ENCODE measurements around the gene C16orf92. TPM values are rescaled to one million over a fixed set of nuclear protein-coding genes. Genes with fewer than 3 reads are reported as not detected.

The C16orf92 gene
- total and polyA plus RNA-seq, 5 donors = not detected

GRCh38 chr16:30052671-30053372 is 29.8 kb downstream of the C16orf92 start:
- WGBS = 5% methylated on average over 58 of the region's 58 CpGs
- intact Hi-C loops (cut with DNase I) = no loop called here
- no peaks in the 10 kb centered on the region for H3K4me1 ChIP-seq (ENCODE audit: control insufficient read depth, insufficient read depth, low read length)
- peak overlapping the region; percentile 57 for H3K4me3 ChIP-seq (ENCODE audit: low read length)
- no peaks in the 10 kb centered on the region for H3K27me3 ChIP-seq (ENCODE audit: control insufficient read depth, insufficient read depth)
- ATAC-seq (peak; percentile 94), DNase-seq (peak; percentile 95 to 98 (median 98))
- H3K27ac ChIP-seq (ENCODE audit: low read length) = no peak overlapping the region
- H3K9me3 ChIP-seq (ENCODE audit: control insufficient read depth, low read length) = no peaks in the 10 kb centered on the region

GRCh38 chr16:30053376-30054015 is 30.5 kb downstream of the C16orf92 start:
- WGBS = 3% methylated on average over 19 of the region's 19 CpGs
- H3K9me3 ChIP-seq (ENCODE audit: control insufficient read depth, low read length) = no peaks in the 10 kb centered on the region
- no peaks in the 10 kb centered on the region for H3K4me1 ChIP-seq (ENCODE audit: control insufficient read depth, insufficient read depth, low read length)
- DNase-seq (no peak), ATAC-seq (peak; percentile 48 to 68)
- intact Hi-C loops (cut with DNase I) = no loop called here
- H3K27ac ChIP-seq (ENCODE audit: low read length) = no peak overlapping the region
- H3K4me3 ChIP-seq (ENCODE audit: low read length) = peak overlapping the region; percentile 57
- H3K27me3 ChIP-seq (ENCODE audit: control insufficient read depth, insufficient read depth) = no peaks in the 10 kb centered on the region

- Histone ChIP-seq H3K4me3 (ENCODE audit: low read length) (no peak overlapping the region), H3K27me3 (ENCODE audit: control insufficient read depth, insufficient read depth) (no peaks in the 10 kb centered on the region), H3K27ac (ENCODE audit: low read length) (no peak overlapping the region), H3K9me3 (ENCODE audit: control insufficient read depth, low read length) (no peaks in the 10 kb centered on the region), H3K4me1 (ENCODE audit: control insufficient read depth, insufficient read depth, low read length) (no peaks in the 10 kb centered on the region)
- intact Hi-C loops (cut with DNase I) = no loop called here
- 71% methylated on average over 8 of the region's 8 CpGs for WGBS
- DNase-seq (no peak), ATAC-seq (no peak)
These were observed 31.5 kb downstream of the C16orf92 start for GRCh38 chr16:30054451-30054850.

GRCh38 chr16:30054959-30055553 is 32.1 kb downstream of the C16orf92 start:
- Histone ChIP-seq H3K27ac (ENCODE audit: low read length) (no peak overlapping the region), H3K9me3 (ENCODE audit: control insufficient read depth, low read length) (no peaks in the 10 kb centered on the region), H3K27me3 (ENCODE audit: control insufficient read depth, insufficient read depth) (no peaks in the 10 kb centered on the region), H3K4me3 (ENCODE audit: low read length) (no peak overlapping the region), H3K4me1 (ENCODE audit: control insufficient read depth, insufficient read depth, low read length) (no peaks in the 10 kb centered on the region)
- WGBS = 49% methylated on average over 10 of the region's 10 CpGs
- ATAC-seq = no peak
- DNase-seq = peak in 1 of 3 donors; percentile 71
- intact Hi-C loops (cut with DNase I) = no loop called here

GRCh38 chr16:30060346-30060745 is 37.3 kb downstream of the C16orf92 start:
- WGBS = 80% methylated on average over 4 of the region's 4 CpGs
- no peak for ATAC-seq
- Histone ChIP-seq H3K4me3 (ENCODE audit: low read length) (no peak overlapping the region), H3K4me1 (ENCODE audit: control insufficient read depth, insufficient read depth, low read length) (peaks cover 6% of the 10 kb centered on the region), H3K9me3 (ENCODE audit: control insufficient read depth, low read length) (no peaks in the 10 kb centered on the region), H3K27me3 (ENCODE audit: control insufficient read depth, insufficient read depth) (no peaks in the 10 kb centered on the region), H3K27ac (ENCODE audit: low read length) (peak overlapping the region; percentile 18)
- intact Hi-C loops (cut with DNase I) = no loop called here
- DNase-seq = no peak

- ATAC-seq = no peak
- Histone ChIP-seq H3K4me3 (ENCODE audit: low read length) (no peak overlapping the region), H3K27ac (ENCODE audit: low read length) (peak overlapping the region; percentile 31)
These were observed 38.0 kb downstream of the C16orf92 start for GRCh38 chr16:30060836-30061554.

GRCh38 chr16:30063278-30063892 is 40.4 kb downstream of the C16orf92 start:
- WGBS = 48% methylated on average over 12 of the region's 12 CpGs
- no peaks in the 10 kb centered on the region for H3K9me3 ChIP-seq (ENCODE audit: control insufficient read depth, low read length)
- intact Hi-C loops (cut with DNase I) = no loop called here
- DNase-seq = peak in 1 of 3 donors; percentile 14
- H3K27ac ChIP-seq (ENCODE audit: low read length) = peak overlapping the region; percentile 86
- no peak for ATAC-seq
- peak overlapping the region; percentile 82 for H3K4me3 ChIP-seq (ENCODE audit: low read length)
- no peaks in the 10 kb centered on the region for H3K27me3 ChIP-seq (ENCODE audit: control insufficient read depth, insufficient read depth)
- peaks cover 6% of the 10 kb centered on the region for H3K4me1 ChIP-seq (ENCODE audit: control insufficient read depth, insufficient read depth, low read length)

More at GRCh38 chr16:30060836-30061554, 38.0 kb downstream of the C16orf92 start:
- intact Hi-C loops (cut with DNase I) = no loop called here
- H3K9me3 ChIP-seq (ENCODE audit: control insufficient read depth, low read length) = no peaks in the 10 kb centered on the region
- no peaks in the 10 kb centered on the region for H3K27me3 ChIP-seq (ENCODE audit: control insufficient read depth, insufficient read depth)
- DNase-seq = peak in 2 of 3 donors; percentile 81 to 83
- peaks cover 6% of the 10 kb centered on the region for H3K4me1 ChIP-seq (ENCODE audit: control insufficient read depth, insufficient read depth, low read length)
- WGBS = 51% methylated on average over 2 of the region's 2 CpGs

- 5% methylated on average over 27 of the region's 27 CpGs for WGBS
- H3K27me3 ChIP-seq (ENCODE audit: control insufficient read depth, insufficient read depth) = no peaks in the 10 kb centered on the region
- intact Hi-C loops (cut with DNase I) = no loop called here
- H3K27ac ChIP-seq (ENCODE audit: low read length) = peak overlapping the region; percentile 86
- H3K9me3 ChIP-seq (ENCODE audit: control insufficient read depth, low read length) = no peaks in the 10 kb centered on the region
- H3K4me1 ChIP-seq (ENCODE audit: control insufficient read depth, insufficient read depth, low read length) = peaks cover 12% of the 10 kb centered on the region
- peak; percentile 82 to 91 (median 90) for DNase-seq
- H3K4me3 ChIP-seq (ENCODE audit: low read length) = peak overlapping the region; percentile 82
- peak; percentile 49 to 52 for ATAC-seq
These were observed 41.1 kb downstream of the C16orf92 start for GRCh38 chr16:30063893-30064728.

GRCh38 chr16:30064729-30065101 is 41.7 kb downstream of the C16orf92 start:
- H3K4me1 ChIP-seq (ENCODE audit: control insufficient read depth, insufficient read depth, low read length) = peaks cover 18% of the 10 kb centered on the region
- ATAC-seq = peak in 1 of 2 donors; percentile 1

More at GRCh38 chr16:30064729-30065101, 41.7 kb downstream of the C16orf92 start:
- Histone ChIP-seq H3K9me3 (ENCODE audit: control insufficient read depth, low read length) (no peaks in the 10 kb centered on the region), H3K27me3 (ENCODE audit: control insufficient read depth, insufficient read depth) (no peaks in the 10 kb centered on the region), H3K27ac (ENCODE audit: low read length) (peak overlapping the region; percentile 86), H3K4me3 (ENCODE audit: low read length) (peak overlapping the region; percentile 82)
- WGBS = under 1% methylated on average over 25 of the region's 25 CpGs
- DNase-seq = no peak
- intact Hi-C loops (cut with DNase I) = no loop called here

All from right cardiac atrium (tissue), 5 donors.